Fibroblast of mammary gland (primary cell): ENCODE measurements around the gene CNTN6.
A peak's percentile ranks its signal among the peaks of the same experiment; 100 is the strongest.

Experiments used
- DNase-seq: peaks from one replicate; pipeline ENCODE4 v3.0.0-alpha.2; 2010; ENCODE audit warnings: low read depth
- H3K4me3 ChIP-seq: 2 replicates; pipeline ENCODE4 v1.5.1; 2011; ENCODE audit warnings: low read depth, mild to moderate bottlenecking, low read length, moderate library complexity; ENCODE audit not compliant: control insufficient read depth
- CTCF ChIP-seq: conservative IDR thresholded peaks from 2 replicates; pipeline ENCODE4 v1.5.1; 2011; ENCODE audit warnings: low read depth, low read length, inconsistent platforms; ENCODE audit not compliant: control insufficient read depth, insufficient read depth

The CNTN6 gene

GRCh38 chr3:1216856-1217255 lies 124.0 kb downstream of the CNTN6 start:
- no peak for TF ChIP-seq CTCF
- H3K4me3 ChIP-seq: no peak overlapping the region
- DNase-seq: peak; percentile 51

- TF ChIP-seq CTCF: no peak
- DNase-seq: no peak
- H3K4me3 ChIP-seq: no peak overlapping the region
These were observed 134.3 kb downstream of the CNTN6 start for GRCh38 chr3:1227111-1227510.

- no peak overlapping the region for H3K4me3 ChIP-seq
- TF ChIP-seq CTCF: no peak
- no peak for DNase-seq
These were observed 135.5 kb downstream of the CNTN6 start for GRCh38 chr3:1228289-1228688.

GRCh38 chr3:1230920-1231319 lies 138.1 kb downstream of the CNTN6 start:
- no peak overlapping the region for H3K4me3 ChIP-seq
- no peak for TF ChIP-seq CTCF
- no peak for DNase-seq

GRCh38 chr3:1232276-1232675 lies 139.5 kb downstream of the CNTN6 start:
- TF ChIP-seq CTCF: no peak
- DNase-seq: no peak
- no peak overlapping the region for H3K4me3 ChIP-seq

- DNase-seq: peak; percentile 42
- no peak for TF ChIP-seq CTCF
- no peak overlapping the region for H3K4me3 ChIP-seq
These were observed 142.8 kb downstream of the CNTN6 start for GRCh38 chr3:1235526-1236120.

- DNase-seq: peak; percentile 86
- no peak overlapping the region for H3K4me3 ChIP-seq
- peak; percentile 39 for TF ChIP-seq CTCF
These were observed 158.6 kb downstream of the CNTN6 start for GRCh38 chr3:1251282-1252060.
